GM19035 (cell line): ENCODE measurements around the gene CYP27A1.

ENCODE experiments used
- ATAC-seq: cut with Tn5 transposase; IDR thresholded peaks from one replicate; pipeline ENCODE4 v1.9.1; 2021; ENCODE audit not compliant: unreplicated experiment

The CYP27A1 gene

DNA sequence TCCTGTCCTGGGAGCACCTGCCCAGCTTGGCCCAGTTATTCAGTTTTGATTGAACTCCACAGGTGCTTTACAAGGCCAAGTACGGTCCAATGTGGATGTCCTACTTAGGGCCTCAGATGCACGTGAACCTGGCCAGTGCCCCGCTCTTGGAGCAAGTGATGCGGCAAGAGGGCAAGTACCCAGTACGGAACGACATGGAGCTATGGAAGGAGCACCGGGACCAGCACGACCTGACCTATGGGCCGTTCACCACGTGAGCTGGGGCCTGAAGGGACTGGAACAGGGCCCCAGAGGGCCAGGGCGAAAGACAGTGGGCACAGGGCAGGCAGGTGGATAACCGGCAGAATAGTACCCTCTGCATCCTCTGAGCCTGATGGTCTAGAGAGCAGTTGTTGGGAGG, 27.6 kb downstream of the CYP27A1 start:
- ATAC-seq, result no peak

DNA sequence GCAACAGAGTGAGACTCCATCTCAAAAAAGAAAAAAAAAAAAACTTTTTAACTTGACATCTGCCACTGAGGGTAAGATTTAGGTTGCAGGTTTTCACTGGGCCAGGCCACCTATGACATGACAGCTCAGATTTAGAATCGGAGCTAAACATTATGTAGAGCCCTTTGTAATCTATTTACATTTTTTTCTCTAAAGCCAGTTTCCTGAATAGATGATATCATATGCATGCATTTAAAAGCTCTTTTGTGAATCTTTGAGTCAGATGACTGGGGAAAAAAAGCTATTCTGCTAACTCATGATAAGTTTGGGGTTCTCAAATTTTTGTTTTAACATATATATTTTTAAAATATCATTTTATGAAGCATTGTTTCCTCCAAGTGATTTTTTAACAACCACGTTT, 28.3 kb downstream of the CYP27A1 start:
- ATAC-seq, result no peak

DNA sequence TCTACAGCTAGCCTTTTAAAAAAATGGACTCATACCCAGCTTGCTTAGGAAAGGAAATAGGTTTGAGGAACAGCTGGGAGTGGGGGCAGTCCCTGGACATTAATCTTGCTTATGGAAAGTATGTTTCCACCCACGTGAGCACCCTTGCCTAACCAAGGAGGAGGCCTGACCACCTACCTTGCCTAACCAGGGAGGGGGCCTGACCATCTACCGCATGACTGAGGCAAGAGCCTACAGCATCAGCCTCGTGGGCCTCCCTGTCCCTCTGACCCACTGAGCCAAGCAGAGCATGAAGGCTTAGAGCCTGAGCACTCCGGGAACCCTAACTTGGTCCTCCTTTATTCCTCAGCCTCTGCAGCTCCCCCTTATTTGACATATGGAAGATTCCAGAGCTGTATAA, 29.4 kb downstream of the CYP27A1 start:
- no peak for ATAC-seq

DNA sequence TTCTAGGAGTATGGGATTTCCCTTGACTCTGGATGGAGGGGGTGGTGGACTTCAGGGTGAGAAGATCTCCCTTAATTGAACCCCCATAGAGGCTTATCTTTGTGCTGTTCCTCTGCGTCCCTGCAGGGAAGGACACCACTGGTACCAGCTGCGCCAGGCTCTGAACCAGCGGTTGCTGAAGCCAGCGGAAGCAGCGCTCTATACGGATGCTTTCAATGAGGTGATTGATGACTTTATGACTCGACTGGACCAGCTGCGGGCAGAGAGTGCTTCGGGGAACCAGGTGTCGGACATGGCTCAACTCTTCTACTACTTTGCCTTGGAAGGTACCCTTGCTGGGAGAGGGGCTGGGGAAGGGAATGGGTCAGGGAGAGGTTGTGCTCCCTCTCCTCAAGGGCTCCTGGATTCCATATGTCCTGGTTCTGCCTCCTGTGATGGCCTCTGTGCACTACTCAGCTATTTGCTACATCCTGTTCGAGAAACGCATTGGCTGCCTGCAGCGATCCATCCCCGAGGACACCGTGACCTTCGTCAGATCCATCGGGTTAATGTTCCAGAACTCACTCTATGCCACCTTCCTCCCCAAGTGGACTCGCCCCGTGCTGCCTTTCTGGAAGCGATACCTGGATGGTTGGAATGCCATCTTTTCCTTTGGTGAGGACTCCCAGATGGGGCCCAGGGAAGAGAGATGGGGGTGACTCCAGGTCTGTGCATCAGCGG, 30.3 kb downstream of the CYP27A1 start:
- ATAC-seq, result no peak

DNA sequence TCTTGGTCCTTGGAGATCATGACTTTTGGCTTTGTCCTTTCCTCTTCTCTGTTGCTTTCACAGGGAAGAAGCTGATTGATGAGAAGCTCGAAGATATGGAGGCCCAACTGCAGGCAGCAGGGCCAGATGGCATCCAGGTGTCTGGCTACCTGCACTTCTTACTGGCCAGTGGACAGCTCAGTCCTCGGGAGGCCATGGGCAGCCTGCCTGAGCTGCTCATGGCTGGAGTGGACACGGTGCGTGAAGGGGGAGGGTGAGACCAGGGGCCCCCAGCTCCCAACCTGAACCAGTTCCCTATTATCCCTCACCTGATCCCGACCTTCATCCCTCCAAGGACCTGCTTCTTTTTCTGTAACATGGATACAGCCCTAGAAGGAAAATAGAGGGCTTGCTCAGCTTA, 30.9 kb downstream of the CYP27A1 start:
- ATAC-seq, result no peak

DNA sequence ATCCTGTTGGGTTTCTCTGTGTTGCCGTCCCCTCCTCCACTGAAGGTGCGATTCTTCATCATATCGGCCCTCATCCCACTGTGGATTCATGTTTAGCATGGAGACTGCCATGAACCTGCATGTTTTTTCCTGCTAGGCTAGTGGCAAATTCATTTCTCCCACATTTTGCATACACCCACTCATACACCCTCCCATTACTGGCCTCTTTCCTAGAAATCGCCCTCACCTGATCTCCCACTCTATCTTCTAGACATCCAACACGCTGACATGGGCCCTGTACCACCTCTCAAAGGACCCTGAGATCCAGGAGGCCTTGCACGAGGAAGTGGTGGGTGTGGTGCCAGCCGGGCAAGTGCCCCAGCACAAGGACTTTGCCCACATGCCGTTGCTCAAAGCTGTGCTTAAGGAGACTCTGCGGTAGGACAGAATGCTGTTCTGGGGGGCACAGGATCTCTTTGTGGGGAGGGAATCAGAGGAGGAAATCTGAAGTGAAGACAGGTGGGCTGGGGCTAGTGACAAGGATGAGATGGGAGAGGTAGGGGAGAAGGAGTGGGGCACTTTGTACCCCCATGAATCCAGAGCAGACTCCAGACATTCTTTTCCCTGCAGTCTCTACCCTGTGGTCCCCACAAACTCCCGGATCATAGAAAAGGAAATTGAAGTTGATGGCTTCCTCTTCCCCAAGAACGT, 32.0 kb downstream of the CYP27A1 start:
- no peak for ATAC-seq

DNA sequence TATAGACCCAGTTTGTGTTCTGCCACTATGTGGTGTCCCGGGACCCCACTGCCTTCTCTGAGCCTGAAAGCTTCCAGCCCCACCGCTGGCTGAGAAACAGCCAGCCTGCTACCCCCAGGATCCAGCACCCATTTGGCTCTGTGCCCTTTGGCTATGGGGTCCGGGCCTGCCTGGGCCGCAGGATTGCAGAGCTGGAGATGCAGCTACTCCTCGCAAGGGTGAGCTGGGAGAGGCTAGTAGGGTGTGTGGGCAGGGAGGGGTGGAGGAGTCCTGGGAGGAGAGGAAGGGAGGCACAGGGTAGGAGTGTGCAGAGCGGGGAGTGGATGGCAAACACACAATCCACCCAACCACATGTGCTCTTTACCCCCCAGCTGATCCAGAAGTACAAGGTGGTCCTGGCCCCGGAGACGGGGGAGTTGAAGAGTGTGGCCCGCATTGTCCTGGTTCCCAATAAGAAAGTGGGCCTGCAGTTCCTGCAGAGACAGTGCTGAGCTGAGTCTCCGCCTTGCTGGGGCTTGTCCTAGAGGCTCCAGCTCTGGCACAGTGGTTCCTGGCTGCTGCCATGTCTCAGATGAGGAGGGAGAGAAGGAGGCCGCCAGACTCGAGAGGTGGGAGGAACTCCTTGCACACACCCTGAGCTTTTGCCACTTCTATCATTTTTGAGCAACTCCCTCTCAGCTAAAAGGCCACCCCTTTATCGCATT, 32.7 kb downstream of the CYP27A1 start:
- ATAC-seq, result no peak

DNA sequence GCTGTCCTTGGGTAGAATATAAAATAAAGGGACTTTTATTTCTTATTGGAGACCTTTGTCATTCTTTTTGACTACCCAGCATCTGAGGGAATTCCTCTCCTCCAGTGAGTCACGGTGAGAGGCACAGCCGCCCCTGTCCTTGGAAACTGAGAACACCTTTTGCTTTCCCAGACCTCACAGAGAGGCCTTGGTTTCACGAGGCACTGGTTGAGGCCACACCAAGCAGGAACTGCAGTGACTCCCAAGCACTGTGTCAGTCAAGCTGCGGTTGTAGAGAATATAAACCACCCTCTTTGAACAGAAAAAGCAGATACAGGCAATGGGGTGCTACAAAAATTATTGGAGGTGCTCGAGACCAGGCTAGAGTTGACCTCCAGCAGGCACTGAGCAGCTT, 33.3 kb downstream of the CYP27A1 start:
- ATAC-seq, result no peak

DNA sequence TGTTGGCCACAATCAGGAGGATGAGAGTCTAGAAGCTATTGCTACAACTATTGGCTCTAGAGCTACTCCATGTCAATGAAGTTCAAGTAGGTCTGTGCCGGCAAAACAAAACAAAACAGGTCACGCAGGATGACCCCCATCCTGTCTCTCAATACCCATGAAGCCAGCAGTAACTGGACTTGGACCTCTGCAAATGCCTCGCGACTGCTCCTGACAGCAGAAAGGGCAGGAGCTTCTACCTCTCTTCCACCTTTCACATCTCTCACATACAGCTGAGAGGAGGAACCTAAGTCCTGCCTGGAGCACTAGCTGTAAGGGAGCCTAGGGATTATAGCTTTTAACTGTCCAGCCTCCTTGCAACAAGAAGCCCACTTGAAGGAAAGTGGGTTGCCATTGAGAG, 33.7 kb downstream of the CYP27A1 start:
- ATAC-seq, result no peak

DNA sequence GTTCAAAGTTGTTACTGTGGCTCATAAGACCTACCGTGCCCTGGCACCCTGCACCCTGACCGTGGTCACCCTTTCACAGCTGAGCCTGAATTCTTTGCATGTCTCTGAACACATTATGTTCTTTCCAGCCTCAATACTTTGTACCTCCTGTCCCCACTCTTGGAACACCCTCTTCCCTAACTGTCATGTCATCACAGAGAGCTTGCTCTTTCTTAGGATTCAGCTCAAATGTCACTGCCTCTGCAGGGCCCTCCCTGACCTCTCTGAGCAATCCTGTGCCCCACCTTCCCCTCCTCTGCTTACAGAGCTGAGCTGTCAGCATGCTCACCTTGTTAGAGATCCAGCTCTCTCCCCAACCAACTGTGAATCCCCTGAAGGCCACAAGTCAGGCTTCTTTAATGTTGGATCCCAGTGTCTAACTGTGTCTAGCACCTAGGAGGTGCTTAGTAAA, 34.6 kb downstream of the CYP27A1 start:
- ATAC-seq, result no peak

DNA sequence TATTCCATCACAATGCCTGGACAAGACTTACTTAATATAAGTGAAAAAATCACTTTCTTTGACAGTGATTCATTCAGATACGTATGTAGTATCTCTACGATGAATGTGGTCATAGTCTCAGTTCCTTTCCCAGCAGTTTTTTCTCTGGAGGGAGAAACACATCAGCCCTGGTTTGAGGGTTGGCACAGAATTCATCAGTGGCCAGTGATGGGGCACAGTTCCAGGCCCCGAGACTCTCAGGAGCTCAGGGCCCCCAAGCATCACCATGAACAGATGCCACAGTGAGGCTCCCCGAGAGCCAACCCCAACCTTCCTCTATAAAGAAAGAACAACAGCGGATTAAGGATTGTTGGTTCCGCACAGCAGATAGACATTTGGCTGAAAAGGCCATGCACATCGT, 37.1 kb downstream of the CYP27A1 start:
- no peak for ATAC-seq

DNA sequence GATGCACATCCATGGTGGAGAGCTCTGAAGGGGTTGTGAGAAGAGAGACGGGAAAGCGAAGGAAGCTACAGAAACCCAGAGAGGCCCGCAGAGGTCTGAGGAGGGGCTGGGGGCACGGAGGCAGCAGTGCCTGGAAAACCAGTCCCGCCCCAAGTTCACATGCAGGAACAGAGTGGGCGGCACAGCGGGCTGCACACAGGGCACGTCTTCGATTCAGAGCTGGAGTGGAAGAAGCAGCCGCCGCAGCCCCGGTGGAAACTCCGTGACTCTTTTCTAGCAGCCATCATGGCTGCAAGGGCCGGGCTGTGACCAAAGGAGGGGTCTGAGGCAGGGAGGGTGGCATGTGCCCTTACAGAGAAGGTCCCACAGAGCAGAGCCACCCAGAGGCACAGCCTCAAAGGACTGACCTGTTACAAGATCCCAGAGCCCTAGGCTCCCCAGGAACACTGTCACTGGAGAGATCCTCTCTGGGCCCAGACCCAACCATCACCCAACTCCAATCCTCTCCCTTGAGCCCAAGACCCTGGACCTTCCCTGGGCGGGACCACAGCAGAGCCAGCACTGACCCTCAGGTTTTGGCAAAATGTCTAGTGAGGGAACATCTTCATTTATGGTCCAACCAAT, 38.9 kb downstream of the CYP27A1 start:
- no peak for ATAC-seq

DNA sequence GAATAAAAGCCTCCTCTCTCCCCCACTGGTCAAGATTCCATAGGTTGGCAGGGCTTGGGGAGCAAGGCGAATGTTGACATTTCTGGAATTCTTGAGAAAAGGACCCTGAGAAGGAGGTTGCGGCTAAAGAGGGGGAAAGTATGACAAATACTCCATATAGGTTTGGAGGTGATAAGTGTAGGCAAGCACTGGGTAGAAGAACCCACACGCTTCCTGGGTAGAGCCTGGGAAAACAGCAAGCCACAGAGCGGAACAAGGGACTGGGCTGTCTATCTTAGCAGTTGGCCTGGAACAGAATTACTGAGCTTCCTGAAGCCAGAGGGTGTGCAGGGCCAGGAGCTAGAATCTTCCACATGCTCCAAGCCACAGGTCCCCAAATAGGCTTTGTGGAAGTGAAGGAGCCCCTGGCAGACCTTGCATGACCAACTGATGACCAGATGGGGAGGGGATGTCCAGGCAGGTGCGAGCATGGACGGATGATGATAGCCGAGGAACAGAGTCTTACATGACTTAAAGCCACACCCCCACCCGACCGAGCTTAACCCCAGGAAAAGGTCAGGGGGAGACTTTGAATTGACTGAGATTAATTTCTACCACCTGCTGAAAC, 39.8 kb downstream of the CYP27A1 start:
- ATAC-seq, result no peak

DNA sequence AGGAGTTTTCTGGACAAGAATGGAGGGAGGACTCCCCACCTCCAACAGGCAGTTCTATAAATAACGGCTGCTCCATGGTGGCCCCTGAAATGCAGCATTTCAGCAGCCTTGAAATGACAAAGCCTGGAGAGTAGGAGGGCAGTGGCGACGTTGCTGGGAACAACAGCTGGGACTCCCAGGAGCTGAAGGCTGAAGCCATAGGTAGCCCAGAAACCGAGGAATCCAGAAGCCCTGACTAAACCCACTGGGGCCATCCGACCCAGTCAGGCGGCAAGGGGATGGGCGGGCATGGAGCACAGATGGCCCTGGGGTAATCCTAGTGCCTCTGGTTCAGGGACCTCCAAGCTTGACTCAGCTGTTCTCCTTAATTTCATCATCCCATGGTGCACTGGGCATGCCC, 40.7 kb downstream of the CYP27A1 start:
- no peak for ATAC-seq

DNA sequence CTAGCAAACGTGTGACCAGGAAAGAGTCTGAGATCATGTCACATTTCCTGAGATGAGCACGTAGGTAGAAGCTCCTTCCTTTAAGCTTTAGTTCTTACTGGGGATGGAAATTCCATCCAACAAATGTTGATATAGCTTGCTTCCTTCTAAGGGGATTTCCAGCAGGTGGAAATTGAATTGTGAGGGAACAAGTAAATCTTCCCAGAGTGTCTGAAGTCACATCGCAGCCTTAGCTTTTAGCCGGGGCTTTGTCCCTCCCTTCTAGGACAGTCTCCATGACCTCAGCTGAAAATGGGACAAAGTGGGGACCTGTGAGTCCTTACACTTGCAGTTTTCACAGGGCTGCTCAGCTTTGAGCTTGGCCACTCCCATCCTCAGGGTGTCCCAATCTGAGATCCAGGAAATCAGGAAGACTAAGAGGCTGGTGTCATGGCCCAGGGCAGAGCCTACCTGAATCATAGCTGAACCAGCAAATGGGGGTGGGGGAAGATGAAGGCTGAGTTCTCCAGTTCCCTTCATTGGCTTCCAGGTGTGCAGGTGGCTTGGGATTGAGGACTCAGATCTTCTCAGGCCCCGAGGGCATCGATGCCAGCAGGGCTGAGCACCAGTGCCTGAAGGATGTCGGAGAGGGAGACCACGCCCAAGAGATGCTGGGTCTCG, 41.4 kb downstream of the CYP27A1 start:
- ATAC-seq, result no peak

DNA sequence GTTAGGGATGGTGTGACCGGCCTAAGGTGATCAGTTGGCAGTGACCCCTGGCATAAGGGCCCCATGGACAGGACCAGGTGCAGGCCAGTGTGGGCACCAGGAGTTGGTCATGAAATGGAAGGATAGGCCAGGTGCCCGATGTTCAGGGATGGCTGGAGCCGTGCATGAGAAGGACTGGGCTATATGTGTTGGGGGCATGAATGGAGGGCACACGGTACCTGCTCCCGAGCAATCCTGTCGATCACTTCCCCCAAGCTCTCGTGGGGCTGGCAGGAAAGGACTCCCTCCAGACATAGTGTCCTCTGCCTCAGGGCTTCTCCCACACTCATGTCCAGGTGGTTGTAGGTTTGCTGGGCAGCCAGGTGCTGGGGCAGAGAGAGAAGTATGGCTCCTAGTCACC, 42.1 kb downstream of the CYP27A1 start:
- no peak for ATAC-seq

DNA sequence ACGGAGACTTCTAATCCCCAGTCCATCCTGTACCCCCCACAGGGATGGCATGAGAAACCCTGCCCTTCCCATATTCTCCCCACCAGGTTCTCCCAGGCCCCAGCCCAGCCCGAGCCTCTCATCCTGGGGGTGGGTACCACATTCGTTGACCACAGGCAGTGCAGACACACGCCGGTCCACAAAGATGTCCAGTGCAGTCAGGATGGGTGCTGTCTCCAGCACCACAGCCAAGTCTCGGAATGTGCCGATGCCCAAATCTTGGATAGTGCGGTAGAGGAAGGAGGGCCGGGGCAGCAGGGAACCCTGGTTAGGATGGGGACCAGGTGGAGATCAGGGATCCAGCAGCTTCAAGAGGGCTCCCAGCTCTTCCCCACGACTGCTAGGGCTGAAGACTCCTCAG, 44.8 kb downstream of the CYP27A1 start:
- no peak for ATAC-seq

DNA sequence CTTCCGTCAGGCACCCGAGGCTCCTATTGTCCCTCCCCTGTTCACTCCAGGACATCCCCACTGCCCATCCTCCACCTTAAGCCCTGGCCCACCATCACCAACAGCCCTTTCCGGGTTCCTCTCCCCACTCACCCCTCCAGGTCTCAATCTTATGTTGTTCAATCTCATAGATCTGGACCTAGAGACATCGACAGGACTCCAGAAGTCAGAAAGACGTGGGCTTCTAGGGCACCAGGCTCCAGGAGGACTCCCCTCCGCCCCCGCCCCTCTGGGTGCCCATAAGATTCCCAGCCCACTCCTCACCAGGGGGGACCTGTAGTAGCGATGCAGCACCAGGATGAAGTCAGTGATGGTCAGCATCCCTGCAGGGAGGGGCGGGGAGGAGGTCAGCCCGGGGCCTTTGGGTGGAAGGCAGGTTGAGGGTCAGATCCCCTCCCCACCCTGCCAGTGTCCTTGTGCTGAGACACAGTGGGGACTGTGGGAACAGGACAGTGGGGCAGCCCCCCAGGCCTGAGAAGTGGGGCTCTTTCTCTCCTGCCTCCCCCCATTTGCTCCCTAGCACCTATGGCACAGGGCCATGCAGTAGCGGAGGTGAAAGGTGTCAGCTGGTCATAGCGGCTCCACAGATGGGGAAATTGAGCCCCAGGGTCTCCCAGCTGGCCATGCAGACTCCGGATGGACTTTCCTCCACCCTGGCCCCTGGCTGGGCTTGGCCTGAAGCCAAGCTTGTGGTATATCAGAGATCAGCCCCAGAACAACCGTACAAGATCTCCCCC, 45.9 kb downstream of the CYP27A1 start:
- no peak for ATAC-seq

DNA sequence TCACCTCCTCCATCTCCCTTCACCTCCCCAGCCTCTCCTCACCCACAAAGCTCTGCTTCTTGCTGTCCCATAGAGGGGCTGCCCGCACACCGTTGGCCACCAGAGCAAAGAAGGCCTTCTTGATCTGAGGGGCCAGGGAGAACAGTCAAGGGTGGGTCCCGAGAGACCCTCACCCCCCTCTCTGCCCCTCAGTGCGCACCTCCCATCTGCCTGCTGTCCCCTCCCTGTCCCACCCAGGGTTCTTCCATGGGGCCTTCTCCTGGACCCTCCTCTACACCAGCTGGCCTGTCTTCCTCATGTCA, 46.5 kb downstream of the CYP27A1 start:
- no peak for ATAC-seq

DNA sequence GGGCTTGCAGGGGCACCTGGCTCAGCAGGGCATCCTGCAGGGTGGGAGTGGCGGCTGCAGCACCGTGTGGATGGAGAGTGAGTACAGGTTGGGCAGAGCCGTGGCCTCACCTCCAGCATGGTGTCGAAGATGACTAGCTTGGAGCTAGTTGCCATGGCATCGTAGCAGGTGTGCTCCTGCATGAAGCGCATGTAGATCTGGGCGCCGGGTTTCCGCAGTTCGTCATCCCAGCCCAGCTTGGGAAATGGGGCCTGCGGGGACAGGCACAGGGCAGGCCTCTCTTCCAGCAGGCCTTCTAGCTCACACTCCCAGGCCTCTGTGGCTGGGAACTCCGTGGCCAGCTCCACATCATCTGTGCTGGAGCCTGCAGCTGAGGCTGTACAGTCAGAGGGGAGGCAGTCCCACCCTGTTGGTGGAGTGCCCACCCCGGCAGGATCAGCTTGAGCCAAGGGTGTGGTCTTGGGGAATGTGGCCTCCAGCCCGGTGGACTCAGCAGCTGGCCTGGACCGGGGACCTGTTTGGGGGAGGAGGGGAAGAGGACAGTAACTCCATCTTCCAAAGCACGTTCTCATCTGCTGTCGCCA, 48.0 kb downstream of the CYP27A1 start:
- no peak for ATAC-seq
